22Rv1 (cell line): ENCODE results near the gene DCUN1D5.

Experiments
- CTCF ChIP-seq: fragments of 450-650 bp; IDR thresholded peaks from 2 replicates; pipeline ENCODE4 v1.5.1; 2017; ENCODE audit warnings: mild to moderate bottlenecking
- ZFX ChIP-seq: fragments of 450-650 bp; IDR thresholded peaks from 2 replicates; pipeline ENCODE4 v1.6.1; 2017; ENCODE audit warnings: antibody characterized with exemption, borderline replicate concordance

GRCh38 chr11:103043826-103044678 is 47.9 kb downstream of the DCUN1D5 start:
- TF ChIP-seq CTCF (no peak), ZFX (no peak)
